HepG2 (cell line): ENCODE measurements around the gene SPTBN4. TPM values are rescaled to one million over a fixed set of nuclear protein-coding genes. Genes with fewer than 3 reads are reported as not detected.

Source experiments
- ATAC-seq: fragments of 200-7000 bp; cut with Tn5 transposase; 3 replicates; pipeline ENCODE4 v1.9.1; 2020; ENCODE audit warnings: mild to moderate bottlenecking, moderate library complexity
- BruUV-seq: library from RNA; stranded (reverse); fragments of 400-500 nt; replicated peaks from 2 replicates; lab custom pipeline; 2021; lab: Mats Ljungman, UMichigan
- CTCF ChIA-PET: fragments of 300-600 bp; formaldehyde crosslinking; extraction: SDS; loops from one replicate; lab custom pipeline; 2021; ENCODE audit warnings: low total read pairs, inconsistent platforms, low intra/inter-chr PET ratio; lab: Yijun Ruan, JAX
- POLR2A ChIA-PET: fragments of 350-600 bp; sonication (Branson Sonifier 250); formaldehyde crosslinking; loops from one replicate; lab custom pipeline; 2020; ENCODE audit warnings: antibody characterized with exemption, inconsistent platforms; lab: Yijun Ruan, JAX
- DNase-seq: peaks from one replicate; pipeline ENCODE4 v3.0.0-alpha.2; 2015; ENCODE audit warnings: low spot score
- FAIRE-seq: peaks from 3 replicates; lab custom pipeline; 2011; peaks lifted over from hg19 to GRCh38; lab: Jason Lieb, UNC
- H2AFZ ChIP-seq: one replicate; pipeline ENCODE4 v1.6.1; 2011; ENCODE audit warnings: low read length, inconsistent platforms
- H3K27ac ChIP-seq: fragments of 300-600 bp; 3 replicates; pipeline ENCODE4 v1.8.0; 2011; ENCODE audit warnings: mixed run types, mild to moderate bottlenecking, mixed read lengths, low read length, inconsistent platforms; ENCODE audit not compliant: insufficient read depth; ENCODE audit errors: extremely low read length
- H3K27me3 ChIP-seq, 2 experiments: fragments of 200-600 bp in 1 of 2; 2 replicates in 1 of 2; 3 replicates in 1 of 2; pipeline versions ENCODE4 v1.6.0 to v1.8.0; 2011; ENCODE audit warnings: low read length in 2 of 2, mild to moderate bottlenecking in 2 of 2, moderate library complexity in 2 of 2, inconsistent platforms in 1 of 2; ENCODE audit not compliant: insufficient read depth in 2 of 2, control insufficient read depth in 1 of 2
- H3K36me3 ChIP-seq, 2 experiments: fragments of 200-600 bp in 1 of 2; replicated peaks in 1 of 2; 2 replicates in 1 of 2; 3 replicates in 1 of 2; pipeline versions ENCODE4 v1.5.1 to v1.8.0; 2011; ENCODE audit warnings: low read length in 2 of 2, inconsistent platforms in 1 of 2; ENCODE audit not compliant: insufficient read depth in 2 of 2, control insufficient read depth in 1 of 2
- H3K4me1 ChIP-seq: 2 replicates; pipeline ENCODE4 v1.5.1; 2012; ENCODE audit warnings: low read length, inconsistent platforms; ENCODE audit not compliant: insufficient read depth
- H3K4me2 ChIP-seq: 2 replicates; pipeline ENCODE4 v1.6.0; 2011; ENCODE audit warnings: low read depth, low read length, inconsistent platforms
- H3K4me3 ChIP-seq, 3 experiments: fragments of 200-600 bp in 1 of 3; sonication (generic), shearing (Covaris generic) in 1 of 3; replicated peaks in 1 of 3; 2 replicates each; pipeline ENCODE4 v1.5.1; 2011 to 2016; ENCODE audit warnings: low read length in 3 of 3, inconsistent platforms in 2 of 3, low read depth in 2 of 3, mild to moderate bottlenecking in 2 of 3, control low read depth in 1 of 3, mixed read lengths in 1 of 3; ENCODE audit not compliant: insufficient read depth in 1 of 3
- H3K79me2 ChIP-seq: one replicate; pipeline ENCODE4 v1.6.1; 2011; ENCODE audit warnings: low read length, inconsistent platforms; ENCODE audit not compliant: insufficient read depth
- H3K9ac ChIP-seq: 2 replicates; pipeline ENCODE4 v1.6.0; 2011; ENCODE audit warnings: mild to moderate bottlenecking, low read depth, low read length, inconsistent platforms; ENCODE audit not compliant: insufficient read depth
- H3K9me3 ChIP-seq: 2 replicates; pipeline ENCODE4 v1.5.1; 2012; ENCODE audit warnings: mild to moderate bottlenecking, low read length
- H4K20me1 ChIP-seq: 2 replicates; pipeline ENCODE4 v1.6.0; 2011; ENCODE audit warnings: inconsistent platforms, mild to moderate bottlenecking, low read length, moderate library complexity; ENCODE audit not compliant: insufficient read depth
- BRCA1 ChIP-seq: sonication (generic); formaldehyde crosslinking; IDR thresholded peaks from 2 replicates; pipeline ENCODE4 v1.4.0; 2020; ENCODE audit warnings: missing genetic modification reagents
- CTCF ChIP-seq: sonication (generic); formaldehyde crosslinking; IDR thresholded peaks from 2 replicates; pipeline ENCODE4 v1.5.0; 2020; ENCODE audit warnings: mild to moderate bottlenecking, missing genetic modification reagents, moderate library complexity
- DRAP1 ChIP-seq: IDR thresholded peaks from 2 replicates; pipeline ENCODE4 v1.6.1; 2016; ENCODE audit warnings: missing genetic modification reagents, missing compliant biosample characterization
- NONO ChIP-seq, 2 experiments: fragments of 450-650 bp in 1 of 2; sonication (generic) in 1 of 2; formaldehyde crosslinking in 1 of 2; IDR thresholded peaks in 1 of 2; conservative IDR thresholded peaks in 1 of 2; 2 replicates each; pipeline versions ENCODE4 v1.6.1 to v1.8.0; 2017 to 2022; ENCODE audit warnings: mild to moderate bottlenecking in 1 of 2, missing genetic modification reagents in 1 of 2, moderate library complexity in 1 of 2
- RFXANK ChIP-seq: IDR thresholded peaks from 2 replicates; pipeline ENCODE4 v1.6.1; 2016
- SMAD3 ChIP-seq: sonication (generic); formaldehyde crosslinking; IDR thresholded peaks from 2 replicates; pipeline ENCODE4 v1.4.0; 2020; ENCODE audit warnings: missing genetic modification reagents
- SP5 ChIP-seq: IDR thresholded peaks from 2 replicates; pipeline ENCODE4 v1.6.1; 2016; ENCODE audit warnings: low read depth, borderline replicate concordance
- SRF ChIP-seq: IDR thresholded peaks from 2 replicates; pipeline ENCODE4 v1.6.1; 2011; ENCODE audit warnings: mild to moderate bottlenecking, low read depth, low read length, moderate library complexity
- THAP11 ChIP-seq: IDR thresholded peaks from 2 replicates; pipeline ENCODE4 v1.6.1; 2016; ENCODE audit warnings: missing biosample characterization, missing genetic modification reagents
- TRIM22 ChIP-seq: fragments of 450-650 bp; IDR thresholded peaks from 2 replicates; pipeline ENCODE4 v1.6.1; 2017
- ZNF354B ChIP-seq: sonication (generic); formaldehyde crosslinking; IDR thresholded peaks from 2 replicates; pipeline ENCODE4 v1.8.0; 2022; ENCODE audit warnings: mild to moderate bottlenecking, missing genetic modification reagents
- ZNF501 ChIP-seq: sonication (generic); formaldehyde crosslinking; IDR thresholded peaks from 2 replicates; pipeline ENCODE4 v1.5.1; 2020; ENCODE audit warnings: mild to moderate bottlenecking, moderate library complexity, missing genetic modification reagents
- ZNF619 ChIP-seq: sonication (generic); formaldehyde crosslinking; IDR thresholded peaks from 2 replicates; pipeline ENCODE4 v1.4.0; 2020; ENCODE audit warnings: mild to moderate bottlenecking, missing genetic modification reagents
- ZNF660 ChIP-seq: sonication (generic); formaldehyde crosslinking; IDR thresholded peaks from 2 replicates; pipeline ENCODE4 v1.5.1; 2020; ENCODE audit warnings: mild to moderate bottlenecking, low read depth, missing genetic modification reagents, borderline replicate concordance
- WGBS: methylation state at CpG from one replicate; pipeline ENCODE4 v1.1.6; 2017; ENCODE audit warnings: low lambda C conversion rate; 5-methylcytosine and 5-hydroxymethylcytosine counted together
- in situ Hi-C: cut with HindIII; loops from 2 replicates; pipeline ENCODE4 v1.10.0; 2017; ENCODE audit warnings: low pct_unique_long_range_greater_than_20kb; ENCODE audit not compliant: extremely low pct_ligation_motif_present
- intact Hi-C: fragments of 100-400 bp; cut with micrococcal nuclease; formaldehyde crosslinking; loops from one replicate; pipeline ENCODE4 v1.10.0; 2022; ENCODE audit not compliant: unreplicated experiment
- polyA plus RNA-seq, 8 experiments: library from polyadenylated mRNA; depleted of rRNA in 3 of 8; stranded (reverse) in 7 of 8; unstranded in 1 of 8; fragments of >200 nt; fragmentation: Illumina TruSeq in 4 of 8; extraction: Trizol in 4 of 8; gene quantifications; 2 replicates each; pipeline versions ENCODE4 v1.2.1 to v1.2.3, GENCODE V29; 2011 to 2016; ENCODE audit warnings: low read depth in 4 of 8, missing spikeins in 1 of 8, mixed read lengths in 1 of 8; ENCODE audit not compliant: insufficient read depth in 1 of 8
- total RNA-seq, 5 experiments: library from RNA; depleted of rRNA; stranded (reverse); fragments of >200 nt; fragmentation: Illumina TruSeq; extraction: Trizol; gene quantifications; 2 replicates each; pipeline ENCODE4 v1.2.3, GENCODE V29; 2016; ENCODE audit warnings: low read depth in 1 of 5
- TF ChIP-seq, protein P1 (sequence below): sonication (generic); formaldehyde crosslinking; IDR thresholded peaks from 2 replicates; pipeline ENCODE4 v1.9.0; 2022; ENCODE audit warnings: missing genetic modification reagents, mild to moderate bottlenecking, borderline replicate concordance
- TF ChIP-seq, protein P2 (sequence below): sonication (generic); formaldehyde crosslinking; IDR thresholded peaks from 2 replicates; pipeline ENCODE4 v1.4.0; 2020; ENCODE audit warnings: missing genetic modification reagents

Gene SPTBN4
- total and polyA plus RNA-seq, 2 of the 13 experiments (the other 11 are each of a cell fraction or from before 2014, with no cell fraction given): 0.11 TPM

DNA sequence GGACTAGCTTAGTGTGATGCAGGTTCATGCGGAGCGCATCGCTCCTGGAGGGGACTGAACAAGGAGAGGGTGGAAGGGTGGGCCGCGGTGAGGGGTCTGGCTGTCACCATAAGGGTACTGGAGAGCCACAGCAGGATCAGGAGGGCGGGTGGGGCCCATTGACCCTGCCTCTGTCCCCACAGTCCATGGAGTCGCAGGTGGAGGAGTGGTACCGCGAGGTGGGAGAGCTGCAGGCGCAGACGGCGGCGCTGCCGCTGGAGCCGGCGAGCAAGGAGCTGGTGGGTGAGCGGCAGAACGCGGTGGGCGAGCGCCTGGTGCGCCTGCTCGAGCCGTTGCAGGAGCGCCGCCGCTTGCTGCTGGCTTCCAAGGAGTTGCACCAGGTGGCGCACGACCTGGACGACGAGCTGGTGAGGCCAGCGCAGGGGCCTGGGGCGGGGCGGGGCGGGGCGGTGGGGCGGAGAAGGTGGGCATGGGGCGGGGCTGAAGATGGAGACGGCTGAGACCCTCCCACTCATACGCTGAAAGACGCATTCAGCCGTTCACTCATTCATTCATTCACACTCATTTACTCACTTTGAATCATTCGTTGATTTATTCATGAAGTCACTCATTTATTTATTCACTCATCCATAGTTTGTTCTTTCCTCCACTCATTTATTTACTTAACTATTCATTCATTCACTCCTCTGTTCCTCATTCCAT is 82.4 kb downstream of the SPTBN4 start:
- no peaks in the 10 kb centered on the region for H3K36me3 ChIP-seq
- H2AFZ ChIP-seq: no peak overlapping the region
- peaks cover 14% of the 10 kb centered on the region for H3K4me1 ChIP-seq
- peak; percentile 95 for ATAC-seq
- peak; percentile 49 for DNase-seq
- ChIA-PET CTCF (interaction anchor here (1.1 to 3.4 kb wide), 3 partner anchors 49 to 85 kb away, joined by 3 to 20 read pairs (median 18); no protein-coding TSS in a partner anchor), POLR2A (interaction anchor here (1.5 to 2.8 kb wide), 2 partner anchors 22 to 54 kb away, joined by 5 to 7 read pairs; no protein-coding TSS in a partner anchor)
- peaks cover 2 to 14% of the 10 kb centered on the region in 2 experiments; a peak in 4 of 5 replicates for H3K27me3 ChIP-seq
- WGBS: 28% methylated on average over 10 of the region's 43 CpGs
- intact Hi-C loops (loop anchor here (2.0 to 10.0 kb wide), 2 partner anchors 50 to 86 kb away; no protein-coding TSS in a partner anchor), in situ Hi-C loops (no loop called here)
- H3K79me2 ChIP-seq: no peaks in the 10 kb centered on the region
- peak overlapping the region; percentile 59 for H3K4me2 ChIP-seq
- H4K20me1 ChIP-seq: no peaks in the 10 kb centered on the region
- no TSS peak for BruUV-seq
- H3K27ac ChIP-seq: no peak overlapping the region
- H3K9ac ChIP-seq: no peak overlapping the region
- H3K4me3 ChIP-seq: peak overlapping the region in 1 of 3 experiments; percentile 42; a peak in 1 of 6 replicates
- FAIRE-seq: no peak
- H3K9me3 ChIP-seq: no peaks in the 10 kb centered on the region
- TF ChIP-seq TRIM22 (no peak), ZNF619 (no peak), SP5 (CRISPR knock-in tag) (peak; percentile 44; the same call in 1 of the 2 replicates), RFXANK (CRISPR knock-in tag) (no peak), ZNF501 (CRISPR knock-in tag) (no peak), BRCA1 (no peak), THAP11 (CRISPR knock-in tag) (no peak), CTCF (peak; percentile 77), DRAP1 (CRISPR knock-in tag) (no peak), SMAD3 (CRISPR knock-in tag) (no peak), ZNF660 (CRISPR knock-in tag) (no peak), NONO (IDR thresholded peaks at IDR 0.05) (no peak), NONO (CRISPR knock-in tag; conservative IDR thresholded peaks at IDR 0.05) (0 out of 2 replicates have a peak, but pooled peaks have one; percentile 44), SRF (no peak), ZNF354B (CRISPR knock-in tag) (no peak)
- TF ChIP-seq, protein P1, sequence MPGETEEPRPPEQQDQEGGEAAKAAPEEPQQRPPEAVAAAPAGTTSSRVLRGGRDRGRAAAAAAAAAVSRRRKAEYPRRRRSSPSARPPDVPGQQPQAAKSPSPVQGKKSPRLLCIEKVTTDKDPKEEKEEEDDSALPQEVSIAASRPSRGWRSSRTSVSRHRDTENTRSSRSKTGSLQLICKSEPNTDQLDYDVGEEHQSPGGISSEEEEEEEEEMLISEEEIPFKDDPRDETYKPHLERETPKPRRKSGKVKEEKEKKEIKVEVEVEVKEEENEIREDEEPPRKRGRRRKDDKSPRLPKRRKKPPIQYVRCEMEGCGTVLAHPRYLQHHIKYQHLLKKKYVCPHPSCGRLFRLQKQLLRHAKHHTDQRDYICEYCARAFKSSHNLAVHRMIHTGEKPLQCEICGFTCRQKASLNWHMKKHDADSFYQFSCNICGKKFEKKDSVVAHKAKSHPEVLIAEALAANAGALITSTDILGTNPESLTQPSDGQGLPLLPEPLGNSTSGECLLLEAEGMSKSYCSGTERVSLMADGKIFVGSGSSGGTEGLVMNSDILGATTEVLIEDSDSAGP (CRISPR knock-in tag): peak; percentile 14; the same call in 1 of the 2 replicates
- TF ChIP-seq, protein P2, sequence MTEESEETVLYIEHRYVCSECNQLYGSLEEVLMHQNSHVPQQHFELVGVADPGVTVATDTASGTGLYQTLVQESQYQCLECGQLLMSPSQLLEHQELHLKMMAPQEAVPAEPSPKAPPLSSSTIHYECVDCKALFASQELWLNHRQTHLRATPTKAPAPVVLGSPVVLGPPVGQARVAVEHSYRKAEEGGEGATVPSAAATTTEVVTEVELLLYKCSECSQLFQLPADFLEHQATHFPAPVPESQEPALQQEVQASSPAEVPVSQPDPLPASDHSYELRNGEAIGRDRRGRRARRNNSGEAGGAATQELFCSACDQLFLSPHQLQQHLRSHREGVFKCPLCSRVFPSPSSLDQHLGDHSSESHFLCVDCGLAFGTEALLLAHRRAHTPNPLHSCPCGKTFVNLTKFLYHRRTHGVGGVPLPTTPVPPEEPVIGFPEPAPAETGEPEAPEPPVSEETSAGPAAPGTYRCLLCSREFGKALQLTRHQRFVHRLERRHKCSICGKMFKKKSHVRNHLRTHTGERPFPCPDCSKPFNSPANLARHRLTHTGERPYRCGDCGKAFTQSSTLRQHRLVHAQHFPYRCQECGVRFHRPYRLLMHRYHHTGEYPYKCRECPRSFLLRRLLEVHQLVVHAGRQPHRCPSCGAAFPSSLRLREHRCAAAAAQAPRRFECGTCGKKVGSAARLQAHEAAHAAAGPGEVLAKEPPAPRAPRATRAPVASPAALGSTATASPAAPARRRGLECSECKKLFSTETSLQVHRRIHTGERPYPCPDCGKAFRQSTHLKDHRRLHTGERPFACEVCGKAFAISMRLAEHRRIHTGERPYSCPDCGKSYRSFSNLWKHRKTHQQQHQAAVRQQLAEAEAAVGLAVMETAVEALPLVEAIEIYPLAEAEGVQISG (CRISPR knock-in tag): no peak
